Stimulated activated CD8-positive, alpha-beta memory T cell treated with anti-CD3 and anti-CD28 coated beads, Interleukin-4, amount 100 ng/mL, for 4 hours (primary cell): Measurements from ENCODE around the gene PCAT6.

ENCODE experiments used
- DNase-seq, 2 donors: peaks; one replicate each; pipeline ENCODE4 v3.0.0-alpha.2; 2020; ENCODE audit warnings: low read depth in 2 of 2, low spot score in 1 of 2

The PCAT6 gene

DNA sequence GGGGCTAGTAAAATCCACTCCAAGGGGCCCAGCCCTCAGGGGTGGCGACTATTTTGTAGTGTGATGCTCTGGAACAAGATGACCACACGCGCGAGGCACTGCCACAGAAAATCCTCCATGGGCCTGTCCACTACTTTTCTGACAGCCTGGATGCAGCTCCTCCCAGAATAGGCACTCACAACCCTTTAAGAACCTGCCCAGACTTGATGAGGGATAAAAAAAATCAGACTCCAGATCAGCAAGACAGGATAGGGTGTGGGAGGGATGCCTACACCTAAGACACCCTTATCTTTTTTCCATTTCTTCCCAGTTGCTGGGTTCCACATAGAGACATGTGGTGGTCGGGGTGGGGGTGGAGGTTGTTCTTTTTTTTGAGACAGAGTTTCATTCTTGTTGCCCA lies 33.5 kb downstream of the PCAT6 start:
- no peak for DNase-seq

DNA sequence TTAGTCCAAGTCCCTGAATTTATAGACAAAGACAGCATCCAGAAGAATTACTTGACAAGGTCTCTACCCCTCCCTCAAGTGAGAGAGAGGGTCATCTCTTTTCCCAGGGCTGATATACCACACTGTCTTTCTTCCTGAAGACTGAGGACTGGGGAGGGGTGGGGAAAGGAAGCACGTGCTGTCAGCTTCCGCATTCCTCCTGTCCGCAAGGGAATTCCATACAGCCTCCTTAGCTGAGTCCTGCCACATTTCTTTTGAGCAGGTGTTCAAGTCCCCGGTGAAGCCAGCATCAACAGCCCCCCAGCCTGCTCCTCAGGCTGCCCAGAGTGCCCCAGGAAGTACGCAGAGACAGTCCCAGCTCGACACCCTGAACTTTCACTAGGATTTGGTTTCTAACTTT lies 34.2 kb downstream of the PCAT6 start:
- DNase-seq, result no peak

DNA sequence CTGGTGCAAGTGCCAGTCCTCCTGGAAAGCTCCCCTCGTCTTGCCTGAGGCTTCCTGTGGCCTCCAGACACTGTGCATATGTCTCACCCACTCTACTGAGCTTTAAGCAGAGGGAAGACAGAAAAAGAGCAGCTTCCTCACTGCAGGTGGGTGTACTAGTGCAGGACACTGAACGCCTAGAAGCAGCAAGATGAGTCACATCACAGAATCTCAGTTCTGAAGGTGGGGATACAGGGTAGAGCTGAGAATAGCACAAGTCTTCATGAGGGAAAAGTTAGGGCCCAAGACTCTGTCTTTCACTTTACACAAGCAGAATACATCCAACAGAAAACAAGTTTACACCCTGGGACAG lies 37.4 kb downstream of the PCAT6 start:
- no peak for DNase-seq

DNA sequence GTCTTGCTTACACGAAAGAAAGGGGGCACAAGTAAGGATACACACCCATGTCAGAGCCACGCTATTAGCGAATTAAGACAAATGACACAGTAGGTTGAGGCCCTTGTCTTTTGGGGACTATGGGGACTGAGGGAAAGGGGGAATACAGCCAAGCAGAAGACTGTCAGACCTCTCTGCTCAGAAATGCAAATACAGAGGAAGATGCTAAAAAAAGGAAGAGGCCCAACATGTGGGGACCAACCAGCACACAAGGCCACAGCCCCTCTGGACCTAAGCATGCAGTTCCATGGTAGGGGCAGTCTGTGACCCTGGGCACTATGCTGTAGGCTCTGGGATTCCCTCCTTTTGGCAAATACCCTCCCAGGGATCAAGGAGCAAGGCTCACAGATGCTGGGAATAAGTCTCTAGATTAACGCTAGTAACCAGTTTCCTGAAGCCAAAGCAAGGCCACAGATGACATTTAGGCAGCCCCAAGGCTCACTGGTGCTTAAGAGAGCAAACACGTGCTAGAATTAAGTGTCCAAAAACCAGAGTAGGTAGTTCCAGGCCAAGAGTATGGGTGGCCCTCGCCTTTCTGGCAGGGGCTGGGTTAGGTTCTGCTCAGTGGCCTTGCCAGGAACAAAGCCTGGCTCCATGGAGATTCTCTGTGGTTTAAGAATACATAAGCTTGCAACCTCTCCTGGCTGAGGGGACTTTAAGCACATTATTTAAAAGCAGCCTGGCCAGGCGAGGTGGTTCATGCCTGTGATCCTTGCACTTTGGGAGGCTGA lies 40.0 kb downstream of the PCAT6 start:
- no peak for DNase-seq

DNA sequence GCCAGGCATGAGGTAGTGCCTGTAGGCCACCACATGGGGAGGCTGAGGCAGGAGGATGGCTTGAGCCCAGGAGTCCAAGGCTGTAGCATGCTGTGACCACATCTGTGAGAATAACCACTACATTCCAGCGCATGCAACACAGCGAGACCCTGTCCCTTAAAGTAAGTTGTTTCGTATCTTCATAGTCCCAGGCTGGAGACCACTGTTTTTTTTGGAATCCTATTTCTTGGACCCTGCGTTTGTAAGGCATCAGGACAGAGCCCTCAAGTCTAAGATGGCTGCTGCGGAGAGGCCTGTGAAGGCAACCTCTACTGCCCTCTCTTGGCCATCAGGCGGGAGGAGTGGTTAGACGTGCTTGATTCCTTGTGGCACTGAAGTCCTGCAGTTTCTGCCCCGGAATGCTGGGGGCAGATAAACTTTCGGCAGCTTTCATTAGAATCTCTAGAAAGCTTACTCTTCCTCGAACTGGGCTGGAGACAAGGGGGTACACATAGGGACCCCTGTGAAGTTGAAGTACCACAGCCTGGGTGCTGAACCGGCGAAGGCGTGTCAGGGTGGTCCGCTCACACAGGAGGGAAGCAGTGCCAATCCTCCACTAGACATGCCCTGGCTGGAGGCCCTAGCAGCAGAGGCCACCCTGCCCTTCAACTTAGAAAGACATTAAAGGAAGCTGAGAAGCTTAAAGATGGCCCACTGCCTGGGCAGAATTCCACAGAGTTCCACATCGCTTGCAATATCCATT lies 41.6 kb downstream of the PCAT6 start:
- DNase-seq, result no peak

DNA sequence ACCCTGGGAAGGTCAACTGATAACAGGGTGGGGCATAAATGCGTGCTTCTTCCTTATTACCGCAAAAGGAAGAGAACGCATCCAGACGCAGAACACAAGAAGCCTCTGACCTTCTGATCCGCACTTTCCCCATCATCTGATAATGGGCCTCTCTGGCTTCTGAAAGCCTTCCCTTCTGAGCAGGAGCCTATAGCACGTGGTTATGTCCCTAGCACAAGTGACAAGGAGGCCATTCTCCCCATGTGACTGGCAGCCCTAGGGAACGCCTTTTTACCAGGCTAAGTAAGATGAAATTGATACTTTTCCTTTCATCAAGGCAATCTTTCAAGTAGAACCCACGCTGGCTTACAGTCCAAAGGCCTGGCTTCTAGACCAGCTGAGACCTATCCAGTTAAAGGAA lies 44.0 kb downstream of the PCAT6 start:
- DNase-seq, result no peak

DNA sequence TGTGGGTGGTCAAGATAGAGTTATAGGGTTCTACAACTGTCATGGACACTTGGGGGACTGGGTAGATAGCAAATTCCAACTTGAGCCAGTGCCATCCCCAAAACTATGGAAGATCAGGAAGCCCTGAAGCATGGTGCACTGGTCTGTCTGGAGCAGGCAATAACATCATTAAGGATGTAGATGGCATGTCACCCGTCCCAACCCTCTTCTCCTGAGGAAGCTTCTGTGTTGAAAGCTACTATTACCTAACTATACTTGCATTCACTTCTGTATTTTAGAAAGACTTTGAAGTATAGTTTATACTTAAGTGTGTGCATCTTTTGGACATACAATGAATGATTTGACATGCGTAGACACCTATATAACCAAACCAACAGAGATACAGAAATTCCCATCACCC lies 45.3 kb downstream of the PCAT6 start:
- DNase-seq, result no peak

DNA sequence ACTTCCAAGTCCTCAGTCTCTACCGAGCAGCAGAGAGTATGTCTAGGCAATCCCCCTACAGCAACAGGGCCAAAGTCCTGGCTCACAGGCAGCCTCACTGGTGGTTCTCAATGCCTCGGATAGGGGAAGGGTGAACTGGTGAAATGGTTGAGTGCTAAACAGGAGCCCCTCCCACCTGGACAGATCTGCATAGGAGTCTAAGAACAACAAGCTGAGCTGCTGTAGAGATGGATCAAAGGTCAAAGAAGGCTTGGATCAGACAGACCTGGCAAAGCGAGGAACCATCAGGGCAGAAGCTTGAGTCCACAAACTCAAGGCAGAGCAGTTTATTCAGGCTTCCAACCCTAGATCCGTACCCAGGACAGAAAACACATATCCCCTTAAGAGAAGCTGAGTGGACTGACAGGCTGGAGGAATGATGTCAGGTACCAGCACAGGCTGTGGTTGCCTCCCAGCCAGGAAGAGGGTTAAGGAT lies 46.4 kb downstream of the PCAT6 start:
- DNase-seq, result no peak

DNA sequence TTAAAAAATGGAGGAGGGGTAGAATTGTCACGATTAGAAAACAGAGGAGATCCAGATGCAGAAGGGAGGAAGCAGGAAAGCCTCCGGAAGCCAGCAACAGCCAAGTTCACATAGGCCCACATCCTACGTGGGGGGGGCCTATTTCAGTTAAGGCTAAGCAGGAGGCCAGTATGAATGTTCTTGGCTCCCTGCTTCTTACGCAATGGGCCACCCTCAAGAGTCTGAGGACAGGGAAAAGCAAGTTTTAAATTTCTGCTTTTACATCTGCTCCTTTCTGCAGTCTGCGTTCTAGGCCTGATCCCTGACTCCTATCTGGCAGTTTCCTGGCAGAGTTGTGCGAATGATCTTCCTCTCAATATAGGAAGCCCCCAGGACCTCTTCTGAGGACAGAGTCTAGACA lies 47.6 kb downstream of the PCAT6 start:
- DNase-seq, result no peak

DNA sequence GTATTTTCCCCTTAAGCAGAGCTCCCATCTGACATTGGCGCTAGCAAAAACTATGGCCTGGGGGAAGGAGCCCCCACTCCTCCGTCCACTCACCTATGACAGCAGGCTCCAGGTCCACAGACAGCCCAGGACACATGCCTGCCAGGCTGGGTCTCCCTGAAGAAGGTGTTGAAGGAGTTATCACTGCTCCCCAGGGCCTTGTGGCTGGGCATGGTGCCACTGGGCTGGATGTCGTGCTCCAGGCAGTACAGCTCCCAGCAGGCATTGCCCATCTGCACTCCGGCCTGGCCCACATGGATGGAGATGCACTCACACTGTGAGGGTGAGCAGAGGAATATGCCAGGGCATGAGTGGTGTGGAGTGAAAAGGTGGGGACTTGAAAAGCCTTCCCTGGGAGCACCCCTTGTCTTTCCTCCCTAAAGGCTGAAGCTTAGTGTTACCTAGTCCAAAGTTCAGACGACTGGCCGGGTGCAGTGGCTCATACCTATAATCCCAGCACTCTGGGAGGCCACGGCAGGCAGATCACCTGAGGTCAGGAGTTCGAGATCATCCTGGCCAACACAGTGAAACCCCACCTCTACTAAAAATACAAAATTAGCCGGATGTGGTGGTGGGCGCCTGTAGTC lies 48.1 kb downstream of the PCAT6 start:
- no peak for DNase-seq

DNA sequence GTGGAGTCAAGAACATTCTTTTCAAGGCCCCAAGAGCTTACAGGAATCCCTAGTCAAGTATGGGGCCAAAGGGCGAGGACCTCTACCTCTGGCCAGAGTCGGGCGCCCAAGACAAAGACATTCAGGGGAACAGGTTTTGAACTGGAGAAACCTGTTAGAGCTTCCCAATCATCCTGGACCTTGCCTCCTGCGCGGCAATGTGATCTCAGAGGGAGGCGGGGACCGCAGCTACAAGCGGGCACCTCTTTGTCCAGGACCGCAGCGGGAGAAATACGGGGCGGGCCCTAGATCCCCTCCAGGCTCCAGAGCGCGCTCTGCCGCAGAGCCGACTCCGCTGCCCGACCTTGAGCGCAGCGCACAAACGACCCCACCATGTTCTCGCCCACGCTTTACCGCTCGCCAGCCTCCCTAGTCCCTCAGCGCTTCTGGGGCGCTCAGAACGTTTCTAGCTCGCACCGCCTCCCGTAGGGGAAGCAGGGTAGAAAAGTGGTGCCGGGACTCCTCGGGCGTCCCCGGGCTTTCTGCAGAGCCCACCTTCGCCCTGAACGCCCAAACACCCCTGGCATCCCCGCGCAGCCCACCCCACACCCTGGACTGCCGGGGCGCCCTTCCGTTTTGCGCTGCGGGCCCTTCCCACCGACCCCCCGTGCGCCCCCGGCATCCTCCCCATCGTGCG lies 50.1 kb downstream of the PCAT6 start:
- peak in 1 of 2 donors; percentile 15 for DNase-seq
